ENCODE measurements around the gene TTC28. TPM values are rescaled to one million over a fixed set of nuclear protein-coding genes. Genes with fewer than 3 reads are reported as not detected.
"Not testable (repeated sequence)": the region's sequence is repeated elsewhere in the genome, so short reads cannot be mapped to it uniquely, and the experiment has no call there.

Gene TTC28
- polyA plus RNA-seq, 3 donors: 22.1 to 29.8 (median 26.0) TPM

DNA sequence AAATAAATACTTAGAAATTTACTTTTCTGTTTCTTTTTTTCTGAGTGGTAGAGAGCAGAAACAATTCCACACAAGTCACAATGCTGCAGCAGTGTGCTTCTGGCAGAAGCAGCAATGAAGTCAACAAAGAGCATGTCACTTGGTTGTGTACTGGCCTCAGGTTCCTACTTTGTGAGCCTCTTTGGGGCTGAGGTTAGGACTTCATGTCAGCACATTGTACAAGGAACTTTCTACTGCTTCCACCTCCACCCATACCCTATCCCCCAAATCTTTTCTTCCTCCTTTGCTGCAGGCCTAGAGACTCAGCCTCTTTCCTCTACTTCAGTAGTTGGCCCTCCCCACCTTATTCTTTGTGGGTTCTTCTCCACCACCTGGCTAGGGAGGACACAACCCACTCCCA is 507.9 kb downstream of the TTC28 start:
- no peak for DNase-seq (ENCODE audit: low read depth in 3 of 3, low spot score in 2 of 3)

DNA sequence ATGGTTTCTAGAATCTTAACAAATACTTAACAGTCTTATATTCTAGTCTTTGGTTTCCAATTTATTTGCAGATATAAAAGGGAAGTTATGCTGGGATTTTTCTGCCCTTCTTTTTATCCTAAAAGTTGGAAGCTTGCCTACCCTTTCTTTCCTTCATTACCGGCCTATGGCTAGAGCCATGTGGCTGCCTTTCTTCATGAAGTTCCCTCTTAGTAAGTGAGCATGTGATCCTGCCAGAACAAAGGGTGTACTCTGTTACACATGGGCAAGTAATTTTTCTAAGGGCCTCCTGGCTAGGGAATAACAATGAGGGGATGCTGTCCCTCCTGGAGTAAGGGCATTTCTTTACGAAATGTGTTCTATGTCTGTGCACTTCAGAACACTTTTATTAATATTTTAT is 508.5 kb downstream of the TTC28 start:
- no peak for DNase-seq (ENCODE audit: low read depth in 3 of 3, low spot score in 2 of 3)

GRCh38 chr22:28169314-28169713 is 510.3 kb downstream of the TTC28 start:
- not testable (repeated sequence) for DNase-seq (ENCODE audit: low read depth in 3 of 3, low spot score in 2 of 3)

GRCh38 chr22:28155808-28156207 is 523.8 kb downstream of the TTC28 start:
- DNase-seq (ENCODE audit: low read depth in 3 of 3, low spot score in 2 of 3): no peak

DNA sequence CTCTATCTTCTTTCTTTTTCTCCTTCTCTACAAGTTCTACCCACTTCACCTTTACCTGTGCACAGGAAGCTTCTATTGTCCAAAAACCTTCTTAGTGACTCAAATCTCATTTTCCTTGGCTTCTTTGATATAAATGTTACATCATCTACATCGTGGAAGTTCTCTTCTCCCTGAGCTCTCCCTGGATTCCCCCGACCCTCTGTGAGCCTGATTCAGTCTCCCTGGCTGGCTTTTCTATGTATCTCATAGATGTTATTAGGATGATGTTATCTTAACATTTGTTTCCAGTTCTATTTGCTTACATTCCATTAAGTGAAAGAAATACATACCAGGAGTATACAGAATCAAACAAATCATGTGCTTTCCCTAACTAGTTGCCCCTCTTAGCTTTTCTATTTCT is 524.8 kb downstream of the TTC28 start:
- no peak for DNase-seq (ENCODE audit: low read depth in 3 of 3, low spot score in 2 of 3)

DNA sequence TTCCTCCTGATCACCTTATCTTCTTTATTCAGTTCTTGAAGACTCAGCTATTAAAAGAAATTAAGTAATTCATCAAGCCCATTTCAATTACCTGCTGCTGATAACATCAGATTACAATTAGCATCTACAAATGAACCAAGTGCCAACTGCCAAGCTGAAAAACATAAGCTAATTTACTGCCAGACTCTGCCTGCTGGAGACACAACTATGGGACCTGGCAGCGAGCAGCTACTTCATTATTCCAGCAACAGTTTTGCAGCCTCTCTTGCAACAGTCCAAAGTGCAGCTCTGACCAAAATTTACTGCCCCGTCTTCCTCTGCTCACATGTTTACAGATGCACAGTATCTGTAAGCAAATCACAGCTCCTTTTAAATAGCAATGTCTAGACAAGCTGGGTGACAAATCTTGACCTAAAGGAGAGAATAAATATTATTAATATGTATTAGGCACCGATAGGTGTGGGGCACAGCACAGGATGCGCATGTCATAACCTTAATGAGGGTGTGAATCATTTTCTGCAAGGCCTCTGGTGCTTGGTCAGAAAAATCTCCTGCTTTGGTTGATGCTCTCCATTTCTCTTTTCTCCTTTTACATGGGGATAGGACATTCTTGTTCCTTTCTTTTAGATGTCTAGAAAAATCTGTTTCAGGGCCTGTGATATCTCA is 528.4 kb downstream of the TTC28 start:
- no peak for DNase-seq (ENCODE audit: low read depth in 3 of 3, low spot score in 2 of 3)

- DNase-seq (ENCODE audit: low read depth in 3 of 3, low spot score in 2 of 3): no peak
Measured at GRCh38 chr22:28148816-28149465, 530.7 kb downstream of the TTC28 start.

GRCh38 chr22:28147401-28147800 is 532.2 kb downstream of the TTC28 start:
- no peak for DNase-seq (ENCODE audit: low read depth in 3 of 3, low spot score in 2 of 3)

- DNase-seq (ENCODE audit: low read depth in 3 of 3, low spot score in 2 of 3): no peak
Measured at GRCh38 chr22:28146401-28147314, 533.0 kb downstream of the TTC28 start.

GRCh38 chr22:28143961-28144745 is 535.5 kb downstream of the TTC28 start:
- no peak for DNase-seq (ENCODE audit: low read depth in 3 of 3, low spot score in 2 of 3)

DNA sequence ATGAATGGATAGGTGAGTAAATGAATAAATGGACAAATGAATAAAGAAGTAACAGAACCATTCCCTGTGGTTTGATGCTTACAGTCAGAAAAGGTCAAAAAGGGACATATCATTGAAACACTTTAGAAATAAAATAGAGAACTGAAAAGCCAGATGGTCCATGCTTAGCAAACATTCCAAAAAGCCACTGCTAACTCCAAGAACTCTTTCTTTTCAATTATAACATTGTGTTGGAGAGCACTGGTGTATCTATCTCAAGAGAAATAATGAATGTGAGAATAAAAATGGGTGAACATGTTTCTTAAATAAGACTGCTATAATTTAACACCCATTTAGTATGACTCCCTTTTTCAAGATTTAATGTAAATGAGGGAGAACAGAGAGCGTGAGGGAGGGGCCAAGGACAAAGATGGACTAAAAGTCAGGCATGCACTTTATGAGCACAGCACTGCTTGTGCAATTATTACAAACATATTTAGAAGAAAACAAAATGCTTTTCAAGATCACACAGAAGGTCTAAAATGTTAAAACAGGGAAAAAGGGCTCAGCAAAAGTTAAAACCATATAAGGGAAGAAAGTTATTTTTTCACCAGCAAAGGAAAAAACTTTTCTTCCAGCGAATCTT is 536.3 kb downstream of the TTC28 start:
- DNase-seq (ENCODE audit: low read depth in 3 of 3, low spot score in 2 of 3): no peak

DNA sequence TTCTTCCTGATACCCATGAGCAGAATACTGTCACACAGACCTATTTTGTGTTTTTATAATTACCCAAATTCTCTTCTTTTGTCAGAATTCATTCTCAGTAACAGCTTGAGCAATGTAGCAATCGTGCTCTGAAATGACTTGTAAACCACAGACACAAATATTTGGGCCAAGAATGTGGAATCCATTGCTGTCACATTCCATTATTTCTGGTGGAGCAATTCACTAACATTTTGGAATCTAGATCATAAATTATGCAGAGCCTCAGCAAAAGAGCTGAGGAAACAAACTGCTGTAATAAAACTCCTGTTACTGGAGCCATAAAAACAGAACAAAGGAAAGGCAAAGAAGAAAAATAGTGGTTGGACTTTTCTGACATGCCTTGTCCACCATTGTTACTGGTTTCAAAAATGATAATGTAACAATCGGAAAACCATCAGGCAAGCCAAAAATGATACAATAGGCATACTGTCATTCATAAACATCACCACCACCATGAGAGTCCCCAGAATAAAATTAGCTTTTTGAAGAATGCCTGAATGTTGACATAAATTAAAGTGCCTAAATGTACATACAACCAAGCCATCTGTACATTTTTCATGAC is 537.2 kb downstream of the TTC28 start:
- peak; percentile 49 to 69 (median 56) for DNase-seq (ENCODE audit: low read depth in 3 of 3, low spot score in 2 of 3)

- no peak for DNase-seq (ENCODE audit: low read depth in 3 of 3, low spot score in 2 of 3)
Measured at GRCh38 chr22:28141614-28142013, 538.0 kb downstream of the TTC28 start.

DNA sequence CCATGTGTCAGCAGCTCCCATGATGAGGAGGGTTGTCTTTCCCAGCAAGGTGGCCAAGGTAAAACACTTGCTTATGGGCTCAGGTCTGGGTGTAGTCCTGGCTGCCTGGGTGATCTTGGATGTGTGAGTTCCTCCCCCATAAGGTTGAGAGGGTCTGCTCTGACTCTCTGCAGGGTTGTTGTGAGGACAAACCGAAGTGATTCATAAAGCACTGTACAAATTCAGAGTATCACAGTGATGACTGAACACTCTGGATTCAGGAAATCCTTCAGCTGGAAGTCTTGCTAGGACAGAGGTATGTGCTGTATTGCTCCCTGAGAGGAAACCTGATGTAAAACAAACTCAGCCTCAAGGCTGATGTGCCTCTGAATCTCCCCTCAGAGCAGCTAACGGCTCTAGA is 539.7 kb downstream of the TTC28 start:
- no peak for DNase-seq (ENCODE audit: low read depth in 3 of 3, low spot score in 2 of 3)

GRCh38 chr22:28139516-28139915 is 540.1 kb downstream of the TTC28 start:
- no peak for DNase-seq (ENCODE audit: low read depth in 3 of 3, low spot score in 2 of 3)

- no peak for DNase-seq (ENCODE audit: low read depth in 3 of 3, low spot score in 2 of 3)
Measured at GRCh38 chr22:28137036-28137435, 542.6 kb downstream of the TTC28 start.

GRCh38 chr22:28132466-28132865 is 547.2 kb downstream of the TTC28 start:
- no peak for DNase-seq (ENCODE audit: low read depth in 3 of 3, low spot score in 2 of 3)

DNA sequence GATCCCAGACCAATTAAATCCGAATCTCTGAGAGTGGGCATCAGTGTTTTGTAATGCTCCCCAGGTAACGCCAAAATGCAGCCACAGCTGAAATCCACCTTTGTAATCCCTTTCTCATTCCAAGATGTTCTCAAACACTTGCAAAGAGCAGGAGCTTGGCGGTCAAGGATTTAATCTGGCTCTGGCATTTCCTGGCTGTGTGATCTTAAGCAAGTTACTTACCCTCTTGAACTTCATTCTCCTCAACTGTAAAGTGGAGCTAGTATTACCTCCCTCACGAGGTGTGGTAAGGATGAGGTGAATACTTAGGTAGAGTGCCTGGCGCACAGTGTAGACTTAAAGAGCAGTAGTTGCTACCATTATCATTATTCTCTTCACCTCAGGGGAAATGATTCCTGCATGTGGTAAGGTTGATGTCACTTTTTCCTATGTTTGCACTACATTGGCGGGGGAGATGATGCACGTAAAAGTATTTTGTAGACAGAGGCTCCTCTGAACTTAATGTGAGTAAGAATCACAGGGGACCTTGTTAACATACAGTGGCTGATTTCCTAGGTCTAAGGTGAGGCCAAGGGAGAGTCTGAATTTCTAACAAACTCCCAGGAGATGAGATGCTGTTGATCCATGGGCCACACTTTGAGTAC is 550.2 kb downstream of the TTC28 start:
- no peak for DNase-seq (ENCODE audit: low read depth in 3 of 3, low spot score in 2 of 3)

DNA sequence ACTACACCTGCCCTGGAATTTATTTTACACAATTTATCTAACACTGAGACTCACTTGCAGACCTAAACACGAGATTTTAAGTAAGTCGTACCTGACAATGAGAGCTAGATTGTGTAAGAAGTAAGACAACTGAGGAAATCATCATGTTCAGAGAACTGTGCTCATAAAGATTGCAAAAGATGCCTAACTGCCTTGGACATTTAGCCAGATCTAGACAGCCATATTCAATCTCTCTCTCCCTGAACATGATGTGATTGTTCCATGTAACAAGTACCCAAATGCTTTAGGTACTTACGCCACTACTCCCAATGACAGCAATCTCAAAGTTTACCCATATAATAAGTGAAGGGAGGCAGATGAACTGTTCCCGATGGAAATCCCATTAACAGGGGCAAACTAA is 550.8 kb downstream of the TTC28 start:
- DNase-seq (ENCODE audit: low read depth in 3 of 3, low spot score in 2 of 3): no peak

Measured in right renal cortex interstitium (tissue), 3 donors.